Colon (tissue), 2 donors: ENCODE measurements around the gene EHBP1L1.
"Not testable (repeated sequence)": the region's sequence is repeated elsewhere in the genome, so short reads cannot be mapped to it uniquely, and the experiment has no call there.

Source experiments
- FAIRE-seq: peaks from 2 replicates; lab custom pipeline; 2012; peaks lifted over from hg19 to GRCh38; lab: Jason Lieb, UNC
- donor health status: control.
- donor health status: control.

EHBP1L1 gene

DNA sequence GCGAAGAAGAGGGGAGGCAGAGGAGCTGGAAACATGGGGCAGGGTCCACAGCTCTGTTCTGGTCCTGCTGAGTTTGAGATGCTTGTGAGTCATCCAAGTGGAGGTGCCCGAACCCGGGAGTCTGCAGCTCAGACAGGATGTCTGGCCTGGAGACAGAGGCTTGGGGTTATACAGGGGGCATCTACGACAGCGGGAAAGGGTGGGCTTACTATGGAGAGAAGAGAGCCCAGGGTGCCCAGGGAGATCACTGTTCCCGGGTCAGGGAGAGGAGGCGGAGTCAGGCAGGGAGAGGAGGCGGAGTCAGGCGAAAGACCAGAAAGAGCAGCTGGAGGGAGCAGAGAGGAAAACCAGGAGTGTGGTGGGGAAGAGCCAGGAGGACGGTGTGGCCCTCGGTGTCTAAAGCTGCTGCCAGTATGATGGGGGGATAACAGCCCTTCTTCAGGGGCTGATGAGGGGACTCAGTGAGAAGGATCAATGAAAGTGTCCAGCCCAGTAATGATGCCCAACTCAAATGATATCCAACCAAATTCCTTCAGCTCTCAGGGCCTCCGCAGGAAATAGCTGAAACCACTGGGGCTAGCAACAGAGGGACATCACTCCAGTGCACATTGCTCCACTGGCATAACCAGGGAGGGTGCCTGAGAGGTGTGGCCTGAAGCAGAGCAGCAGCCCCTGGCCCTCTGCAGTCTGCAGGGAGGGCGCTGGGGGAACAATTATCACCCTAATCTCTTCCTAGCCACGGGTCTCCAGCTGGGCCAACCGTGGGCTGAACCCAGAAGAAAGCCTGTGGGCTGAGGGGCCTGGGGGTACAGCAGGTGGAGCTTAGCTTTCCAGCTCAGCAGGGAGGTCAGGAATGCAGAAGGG is 15.1 kb upstream of the EHBP1L1 start:
- FAIRE-seq = no peak

DNA sequence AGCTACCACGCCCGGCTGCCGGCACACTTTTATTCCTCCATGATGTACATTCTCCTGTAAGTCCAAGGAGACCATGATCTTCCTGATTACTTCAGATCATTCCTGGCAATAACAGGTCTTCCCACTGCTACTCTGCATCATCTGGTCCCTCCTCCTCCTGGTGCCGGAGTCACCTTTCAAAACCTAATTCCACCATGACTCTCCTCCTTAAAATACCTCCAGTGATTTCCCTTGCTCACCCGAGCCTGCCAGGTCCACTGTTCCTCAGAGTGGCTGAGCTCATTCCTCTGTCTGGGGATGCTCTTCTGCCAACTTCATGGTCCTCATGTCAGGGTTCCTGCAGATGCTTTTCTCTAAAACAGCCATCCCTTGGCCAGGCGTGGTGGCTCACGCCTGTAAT is 13.8 kb upstream of the EHBP1L1 start:
- FAIRE-seq = no peak

DNA sequence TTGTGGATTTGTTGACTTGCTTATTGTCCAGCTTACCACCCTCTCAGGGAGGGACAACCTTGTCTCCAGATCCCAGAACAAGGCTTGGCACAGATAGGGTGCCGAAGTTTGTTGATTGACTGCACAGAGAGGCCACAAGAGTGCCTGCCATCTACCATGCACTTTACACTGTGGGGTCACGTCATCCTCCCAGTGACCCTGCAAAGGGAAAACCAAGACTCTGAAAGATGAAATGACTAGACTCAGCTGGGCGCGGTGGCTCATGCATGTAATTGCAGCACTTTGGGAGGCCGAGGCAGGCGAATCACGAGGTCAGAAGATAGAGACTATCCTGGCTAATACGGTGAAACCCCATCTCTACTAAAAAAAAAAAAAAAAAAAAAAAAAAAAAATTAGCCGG is 13.1 kb upstream of the EHBP1L1 start:
- FAIRE-seq = no peak

DNA sequence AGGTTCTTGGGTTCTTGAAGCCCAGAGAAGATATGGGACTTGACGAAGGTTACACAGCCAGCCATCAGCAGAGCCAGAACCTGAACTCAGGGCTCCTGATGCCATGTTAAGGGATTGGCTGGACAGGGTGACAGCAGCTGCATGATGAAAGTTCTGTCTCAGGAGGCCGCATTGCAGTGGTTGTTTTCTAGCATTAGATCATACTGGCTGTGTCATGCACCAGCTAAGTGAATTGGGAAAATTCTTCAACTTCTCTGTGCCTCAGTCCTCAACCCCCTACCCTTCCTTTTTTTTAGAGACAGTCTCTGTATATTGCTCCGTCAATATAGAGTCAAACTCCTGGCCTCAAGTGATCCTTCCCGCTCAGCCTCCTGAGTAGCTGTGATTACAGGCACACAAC is 12.3 kb upstream of the EHBP1L1 start:
- no peak for FAIRE-seq

DNA sequence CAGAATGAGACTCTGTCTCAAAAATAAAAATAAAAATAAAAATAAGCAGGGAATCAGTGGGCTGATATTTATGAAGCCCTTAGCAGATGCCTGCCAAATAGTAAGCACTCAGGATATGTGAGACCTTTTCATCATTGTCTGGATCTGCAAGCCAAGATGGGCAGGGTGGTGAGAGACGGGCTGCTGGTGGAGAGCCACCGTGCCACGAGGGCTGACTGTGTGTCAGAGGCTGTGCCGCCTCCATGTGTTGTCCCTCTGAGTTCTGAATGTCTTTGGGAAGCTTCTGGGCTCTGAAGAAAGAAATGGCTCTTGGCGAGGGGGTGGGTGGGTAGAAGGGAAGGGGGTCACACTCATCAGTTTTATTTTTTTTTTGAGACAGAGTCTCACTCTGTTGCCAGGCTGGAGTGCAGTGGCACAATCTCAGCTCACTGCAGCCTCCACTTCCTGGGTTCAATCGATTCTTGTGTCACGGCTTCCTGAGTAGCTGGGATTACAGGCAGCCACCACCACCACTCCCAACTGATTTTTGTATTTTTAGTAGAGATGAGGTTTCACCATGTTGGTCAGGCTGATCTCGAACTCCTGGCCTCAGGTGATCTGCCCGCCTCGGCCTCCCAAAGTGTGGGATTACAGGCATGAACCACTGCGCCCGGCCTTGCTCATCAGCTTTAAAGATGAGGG is 10.8 kb upstream of the EHBP1L1 start:
- not testable (repeated sequence) for FAIRE-seq

DNA sequence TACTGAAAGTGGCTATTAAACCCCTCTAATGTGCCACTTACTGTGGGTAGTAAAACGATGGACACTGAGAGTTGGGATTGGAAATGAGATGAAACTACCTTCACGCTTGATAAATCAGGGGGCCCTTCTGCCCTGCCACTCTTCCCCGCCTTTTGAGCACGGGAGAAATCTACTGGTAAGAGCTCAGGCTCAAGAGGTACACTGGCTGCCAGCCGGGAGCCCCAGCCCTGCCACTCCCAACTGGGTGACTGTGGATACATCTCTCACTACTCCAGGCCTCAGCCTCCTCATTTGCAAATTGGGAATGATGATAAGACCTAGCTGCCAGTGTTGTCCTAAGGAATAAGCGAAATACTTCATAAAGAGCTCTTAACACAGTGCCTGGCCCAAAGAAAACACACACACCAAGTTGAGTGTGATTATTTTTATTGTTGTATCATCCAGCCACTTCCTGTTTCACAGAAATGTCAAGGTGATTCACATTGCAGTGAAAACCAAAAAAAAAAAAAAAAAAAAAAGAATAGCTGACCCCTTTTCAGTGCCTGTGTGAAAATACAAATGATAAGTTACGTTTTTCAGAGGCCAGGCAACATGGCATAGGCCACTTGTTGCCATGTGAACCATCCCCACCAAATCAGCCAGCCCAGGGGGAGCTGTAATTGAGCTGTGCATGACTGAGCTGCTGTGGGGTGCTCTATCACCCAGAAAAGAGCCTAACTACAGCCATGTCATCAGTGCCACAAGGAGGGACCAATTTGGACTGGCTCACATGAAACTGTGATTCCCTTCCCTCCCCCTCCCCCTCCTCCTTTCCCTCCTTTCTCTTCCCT is 10.0 kb upstream of the EHBP1L1 start:
- no peak for FAIRE-seq

DNA sequence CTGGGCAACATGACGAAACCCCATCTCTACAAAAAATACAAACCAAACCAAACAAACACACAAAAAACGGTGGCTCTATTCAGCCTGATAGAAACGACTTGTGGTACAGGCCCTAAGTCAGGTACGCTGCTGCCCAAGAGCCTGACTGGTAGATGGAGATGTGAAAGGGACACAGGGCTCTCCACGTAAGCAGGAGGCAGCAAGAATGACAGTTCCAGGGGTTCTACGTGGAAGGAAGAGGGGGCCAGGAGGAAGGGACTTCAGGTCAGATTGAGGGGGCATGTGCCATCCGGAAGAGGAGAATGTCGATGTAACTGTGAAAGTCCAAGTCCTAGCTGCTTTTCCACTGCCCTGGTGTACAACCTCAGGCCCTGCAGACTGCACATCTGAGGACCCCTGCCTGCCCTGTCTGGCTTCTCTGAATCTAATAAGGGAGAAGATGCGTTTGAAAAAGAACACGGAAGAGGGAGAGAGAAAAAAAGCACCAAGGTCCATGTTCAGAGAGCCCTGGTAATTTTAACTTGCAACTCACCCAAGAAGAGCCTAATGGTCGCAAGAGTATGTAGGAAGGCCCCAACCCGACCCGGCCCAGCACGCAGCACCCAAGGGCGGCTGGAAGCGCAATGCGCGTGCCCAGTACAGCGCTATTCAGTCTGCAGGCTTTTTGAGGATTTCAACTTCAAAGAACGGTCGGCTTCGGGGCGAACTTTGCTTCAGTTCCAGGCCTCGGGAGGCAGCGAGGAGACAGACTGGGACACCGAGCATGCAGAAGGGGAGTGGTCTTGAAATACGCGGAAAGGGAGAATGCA is 6.5 kb upstream of the EHBP1L1 start:
- no peak for FAIRE-seq

DNA sequence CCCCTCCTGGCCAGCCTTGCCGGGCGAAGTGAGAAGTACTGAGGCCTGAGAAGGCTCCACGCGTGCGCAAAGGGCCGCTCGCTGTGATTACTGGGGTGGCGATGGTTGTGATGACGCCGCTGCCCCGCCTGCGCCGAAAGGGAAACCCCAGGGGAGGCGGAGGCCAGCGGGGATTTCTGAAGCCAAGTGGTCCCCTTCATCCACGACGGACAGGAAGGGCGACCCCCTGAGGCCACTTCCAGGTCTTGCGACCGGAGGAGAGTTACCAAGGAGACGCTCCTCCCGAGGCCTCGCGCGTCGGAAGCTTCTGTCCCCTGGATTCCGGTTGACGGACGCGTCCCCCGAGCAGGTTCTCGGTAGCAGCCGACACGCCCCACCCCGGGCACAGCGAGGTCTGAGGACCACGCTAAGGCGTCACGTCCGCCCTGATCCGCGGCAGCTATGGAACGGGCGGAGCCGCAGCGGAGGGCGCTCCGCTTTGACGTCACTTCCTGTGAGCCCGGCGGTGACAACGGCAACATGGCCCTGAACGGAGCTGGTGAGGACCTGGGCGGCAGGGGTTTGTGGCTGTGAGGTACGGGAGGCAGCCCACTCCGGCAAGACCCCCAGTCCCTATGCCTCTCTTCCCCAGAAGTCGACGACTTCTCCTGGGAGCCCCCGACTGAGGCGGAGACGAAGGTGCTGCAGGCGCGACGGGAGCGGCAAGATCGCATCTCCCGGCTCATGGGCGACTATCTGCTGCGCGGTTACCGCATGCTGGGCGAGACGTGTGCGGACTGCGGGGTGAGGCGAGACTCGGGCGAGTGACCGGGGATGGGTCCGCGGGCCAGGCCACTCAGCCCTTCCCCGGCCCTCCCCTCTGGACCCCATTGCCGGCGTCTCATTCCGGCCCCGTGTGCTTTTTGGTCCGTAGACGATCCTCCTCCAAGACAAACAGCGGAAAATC is 5.6 kb upstream of the EHBP1L1 start, which contains the start of gene ZNRD2:
TSS of gene ZNRD2 (plus strand) at position 505 of the 946 bp plus-strand sequence. CDS start at position 520, 15 bp downstream.
- FAIRE-seq = no peak

DNA sequence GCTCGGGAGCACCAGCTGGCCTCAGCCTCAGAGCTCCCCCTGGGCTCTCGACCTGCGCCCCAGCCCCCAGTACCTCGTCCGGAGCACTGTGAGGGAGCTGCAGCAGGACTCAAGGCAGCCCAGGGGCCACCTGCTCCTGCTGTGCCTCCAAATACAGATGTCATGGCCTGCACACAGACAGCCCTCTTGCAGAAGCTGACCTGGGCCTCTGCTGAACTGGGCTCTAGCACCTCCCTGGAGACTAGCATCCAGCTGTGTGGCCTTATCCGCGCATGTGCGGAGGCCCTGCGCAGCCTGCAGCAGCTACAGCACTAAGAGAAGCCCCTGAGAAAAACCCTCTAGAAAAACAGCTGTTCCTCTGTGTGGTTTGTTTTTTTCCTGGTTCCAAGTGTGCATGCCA is 4.4 kb upstream of the EHBP1L1 start:
- FAIRE-seq = no peak

DNA sequence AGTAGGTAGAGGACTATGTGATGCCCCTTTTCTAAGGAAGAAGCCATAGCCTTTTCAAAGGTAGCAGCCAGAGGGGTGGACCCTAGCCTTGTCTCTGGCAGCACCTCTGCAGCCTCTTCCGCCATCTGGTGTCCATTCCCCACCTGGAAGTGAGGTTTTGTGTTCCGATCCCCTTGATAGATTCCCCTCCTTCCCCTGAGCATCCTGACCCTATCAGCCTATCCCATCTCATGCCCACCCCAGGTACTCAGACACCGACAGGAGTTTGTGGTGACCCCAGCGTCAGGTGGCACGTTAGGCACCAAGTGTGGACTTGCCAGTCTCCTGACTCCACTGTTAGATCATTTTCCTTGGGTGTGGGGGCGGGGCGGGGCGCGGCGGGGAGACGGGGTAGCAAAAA is 3.9 kb upstream of the EHBP1L1 start:
- FAIRE-seq = no peak

DNA sequence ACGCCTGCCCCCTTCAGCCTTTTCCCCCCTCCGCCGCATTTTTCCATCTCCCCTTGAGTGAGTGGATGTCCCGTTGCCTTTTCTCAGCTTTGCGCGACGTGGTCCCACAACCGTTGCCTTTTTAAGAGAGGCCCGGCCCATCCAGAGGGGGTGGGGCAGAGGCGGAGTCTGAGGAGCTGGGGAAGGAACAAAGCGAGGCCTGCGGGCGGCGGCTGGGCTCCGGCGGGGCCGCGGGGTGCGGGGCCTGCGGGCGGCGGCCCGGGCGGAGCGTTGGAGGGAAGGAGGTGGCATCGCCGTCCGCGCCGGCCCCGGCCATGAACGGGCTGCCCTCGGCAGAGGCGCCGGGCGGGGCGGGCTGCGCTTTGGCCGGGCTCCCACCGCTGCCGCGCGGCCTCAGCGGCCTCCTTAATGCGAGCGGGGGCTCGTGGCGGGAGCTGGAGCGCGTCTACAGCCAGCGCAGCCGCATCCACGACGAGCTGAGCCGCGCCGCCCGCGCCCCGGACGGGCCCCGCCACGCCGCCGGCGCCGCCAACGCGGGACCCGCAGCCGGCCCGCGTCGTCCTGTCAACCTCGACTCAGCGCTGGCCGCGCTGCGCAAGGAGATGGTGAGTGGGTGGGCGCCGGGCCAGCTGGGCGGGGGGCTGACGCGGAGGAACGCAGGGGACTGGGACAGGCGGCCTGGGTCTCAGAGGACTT is 3.3 kb upstream of the EHBP1L1 start, which contains the start of gene FAM89B:
TSS of gene FAM89B (plus strand) at position 183 of the 696 bp plus-strand sequence. CDS start at position 315, 132 bp downstream.
- FAIRE-seq = no peak

DNA sequence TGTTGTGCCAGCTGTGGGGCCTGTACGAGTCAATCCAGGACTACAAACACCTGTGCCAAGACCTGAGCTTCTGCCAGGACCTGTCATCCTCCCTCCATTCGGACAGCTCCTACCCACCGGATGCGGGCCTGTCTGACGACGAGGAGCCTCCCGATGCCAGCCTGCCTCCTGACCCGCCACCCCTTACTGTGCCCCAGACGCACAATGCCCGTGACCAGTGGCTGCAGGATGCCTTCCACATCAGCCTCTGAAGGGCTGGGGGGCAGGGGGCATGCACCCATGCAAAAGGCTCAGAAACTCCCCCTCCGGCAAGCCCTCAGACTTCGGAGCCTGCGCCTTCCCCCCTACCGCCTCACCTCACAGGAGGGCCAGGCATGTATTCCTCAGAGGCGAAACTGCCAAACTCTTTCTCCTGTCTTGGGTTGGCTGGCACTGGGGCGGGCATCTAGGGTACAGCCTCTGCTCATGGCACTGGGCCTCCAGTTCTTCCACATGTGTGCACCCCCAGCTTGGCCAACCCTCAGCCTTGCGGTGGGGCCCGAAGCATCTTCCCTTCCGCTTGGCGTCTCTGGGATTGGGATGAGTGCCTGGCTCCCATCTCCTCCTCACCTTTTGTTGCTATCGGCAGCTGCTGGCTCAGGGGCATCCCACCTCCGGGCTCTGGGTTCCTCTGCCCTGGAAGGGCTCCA is 2.3 kb upstream of the EHBP1L1 start:
- no peak for FAIRE-seq

DNA sequence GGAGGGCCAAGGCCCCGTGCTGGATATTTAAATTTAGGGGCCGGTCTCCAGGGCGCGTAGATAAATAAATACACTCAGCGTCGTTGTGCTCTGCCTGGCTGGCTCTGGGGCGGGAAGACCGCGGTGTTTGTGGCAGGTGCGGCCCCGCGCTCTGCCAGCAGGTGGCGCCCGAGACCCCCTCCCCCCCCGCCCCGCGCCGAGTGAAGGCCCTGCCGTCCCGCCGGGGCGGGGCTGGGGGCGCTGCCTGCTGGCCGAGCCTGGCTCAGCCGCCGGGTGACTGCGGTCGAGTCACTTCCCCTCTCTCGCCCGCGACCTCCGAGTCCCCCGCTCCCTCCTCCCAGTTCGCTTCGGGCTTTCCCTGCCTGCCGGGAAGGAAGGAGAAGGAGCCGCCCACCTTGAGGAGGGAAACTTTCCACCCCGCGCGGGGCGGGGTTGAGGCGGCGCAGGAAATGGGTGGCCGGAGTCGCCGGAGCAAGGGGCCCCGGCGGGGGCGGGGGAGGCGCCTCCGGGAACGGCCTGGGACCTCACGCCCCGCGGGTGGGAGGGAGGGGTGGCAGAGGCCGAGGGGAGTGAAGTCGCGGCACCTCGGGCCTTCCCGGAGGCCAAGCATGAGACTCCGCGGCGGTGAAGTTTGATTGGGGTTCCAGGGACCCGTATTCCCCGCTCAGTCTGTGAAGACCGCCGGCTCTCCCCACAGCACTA is 1.6 kb upstream of the EHBP1L1 start:
- FAIRE-seq = no peak

DNA sequence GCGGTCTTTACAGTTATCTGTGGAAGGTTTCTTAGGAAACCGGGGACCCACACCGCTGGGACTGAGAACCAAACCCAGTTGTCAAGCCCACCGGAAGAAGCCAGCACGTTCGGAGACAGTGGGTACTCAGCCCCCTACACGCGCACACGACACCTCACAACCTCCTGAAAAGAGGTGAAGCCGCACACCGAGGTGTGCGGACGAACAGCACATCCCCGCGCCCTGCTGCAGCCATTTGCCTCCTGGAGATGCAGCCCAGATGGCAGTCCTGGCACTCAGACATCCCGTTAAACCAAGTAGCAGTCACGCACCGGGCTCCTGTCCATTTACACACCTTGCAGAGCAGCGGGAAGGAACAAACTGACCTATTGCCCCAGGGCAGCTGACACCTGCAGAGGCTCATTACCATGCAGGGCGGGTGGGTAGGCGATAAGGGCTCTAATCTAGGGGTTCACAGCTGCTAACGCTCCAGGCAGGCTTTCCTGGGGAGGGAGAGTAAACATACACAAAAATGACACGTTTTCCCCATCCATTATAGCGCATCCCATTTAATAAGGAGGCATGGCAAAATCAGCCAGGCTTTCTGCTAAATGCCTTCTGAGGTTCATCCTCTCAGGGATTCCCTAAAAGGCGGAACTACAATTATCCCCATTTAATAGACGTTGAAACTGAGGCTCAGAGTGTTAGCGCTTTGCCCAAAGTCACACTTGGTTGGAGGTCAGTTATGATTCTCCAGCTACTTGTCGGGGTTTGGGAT is 864 bp upstream of the EHBP1L1 start:
- FAIRE-seq = no peak

DNA sequence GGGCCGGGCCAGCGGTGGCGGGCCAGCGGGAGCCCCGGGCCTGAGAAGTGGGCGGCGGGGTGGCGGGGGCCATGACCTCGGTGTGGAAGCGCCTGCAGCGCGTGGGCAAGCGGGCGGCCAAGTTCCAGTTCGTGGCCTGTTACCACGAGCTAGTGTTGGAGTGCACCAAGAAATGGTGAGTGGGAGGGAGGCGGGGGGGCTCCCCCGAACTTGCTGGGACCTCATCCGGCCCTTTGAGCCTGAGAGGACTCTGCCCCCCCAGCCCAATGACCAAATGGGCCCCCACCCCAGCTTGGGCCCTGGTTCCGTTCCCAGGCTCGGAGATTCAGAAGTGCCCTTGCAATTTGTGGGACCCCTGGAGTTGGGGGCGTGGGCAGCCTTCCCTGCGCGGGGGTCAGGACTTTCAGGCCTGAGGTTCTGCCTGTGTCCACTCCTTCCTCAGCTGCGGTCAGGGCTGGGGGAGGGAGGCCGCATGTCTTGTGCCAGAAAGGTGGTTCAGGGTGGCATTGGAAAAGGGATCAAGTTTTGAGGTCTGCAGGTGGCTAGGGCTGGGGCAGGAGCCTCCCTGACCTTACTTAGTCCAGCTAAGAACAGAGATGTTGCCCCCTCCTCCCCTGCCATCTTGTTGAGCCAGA is 496 bp downstream of the EHBP1L1 start:
- no peak for FAIRE-seq

DNA sequence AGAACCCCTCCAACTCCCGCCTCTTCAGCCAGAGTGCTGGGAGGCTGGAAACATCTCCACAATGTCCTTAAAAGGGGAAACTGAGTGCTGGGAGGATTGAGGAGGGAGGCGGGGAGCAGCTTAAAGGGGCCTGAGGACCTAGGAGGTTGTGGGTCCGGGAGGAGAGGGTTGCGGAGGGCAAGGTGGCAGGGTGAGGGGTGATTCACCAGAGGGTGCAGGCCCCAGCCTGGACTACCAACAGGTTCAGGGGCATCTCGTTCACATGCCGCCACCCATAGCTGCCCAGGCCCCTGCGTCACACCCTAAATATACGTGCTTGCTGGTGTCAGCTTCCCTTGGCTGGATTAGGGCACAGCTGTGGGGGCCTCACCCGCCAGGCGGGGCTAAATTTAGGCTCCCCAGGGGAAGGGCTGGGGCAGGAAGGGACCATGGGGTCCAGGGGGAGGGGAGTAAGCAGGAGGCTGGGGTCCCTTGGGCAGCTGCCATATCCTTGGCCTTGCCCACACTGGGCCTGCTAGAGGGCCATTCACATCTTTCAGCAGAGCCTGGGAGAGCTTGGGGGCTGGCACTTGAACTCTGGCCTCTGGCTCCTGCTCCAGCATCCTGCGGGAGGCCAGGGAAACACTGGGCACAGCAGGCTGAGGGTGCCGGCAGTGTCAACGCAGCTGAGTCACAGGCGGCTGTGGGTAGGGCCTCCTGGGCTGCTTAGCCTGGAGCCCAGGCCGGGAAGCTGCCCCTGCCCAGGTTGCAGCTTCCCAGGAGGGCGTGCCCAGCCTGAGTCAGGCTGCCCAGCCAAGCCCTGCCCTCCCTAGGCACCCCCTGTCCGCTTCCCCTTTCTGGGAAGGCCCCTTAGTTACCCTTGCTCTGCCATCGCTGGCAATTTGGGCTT is 1.3 kb downstream of the EHBP1L1 start:
- no peak for FAIRE-seq
